ENCODE results near the gene CD59.
"Not testable (repeated sequence)": the region's sequence is repeated elsewhere in the genome, so short reads cannot be mapped to it uniquely, and the experiment has no call there.

CD59 gene

DNA sequence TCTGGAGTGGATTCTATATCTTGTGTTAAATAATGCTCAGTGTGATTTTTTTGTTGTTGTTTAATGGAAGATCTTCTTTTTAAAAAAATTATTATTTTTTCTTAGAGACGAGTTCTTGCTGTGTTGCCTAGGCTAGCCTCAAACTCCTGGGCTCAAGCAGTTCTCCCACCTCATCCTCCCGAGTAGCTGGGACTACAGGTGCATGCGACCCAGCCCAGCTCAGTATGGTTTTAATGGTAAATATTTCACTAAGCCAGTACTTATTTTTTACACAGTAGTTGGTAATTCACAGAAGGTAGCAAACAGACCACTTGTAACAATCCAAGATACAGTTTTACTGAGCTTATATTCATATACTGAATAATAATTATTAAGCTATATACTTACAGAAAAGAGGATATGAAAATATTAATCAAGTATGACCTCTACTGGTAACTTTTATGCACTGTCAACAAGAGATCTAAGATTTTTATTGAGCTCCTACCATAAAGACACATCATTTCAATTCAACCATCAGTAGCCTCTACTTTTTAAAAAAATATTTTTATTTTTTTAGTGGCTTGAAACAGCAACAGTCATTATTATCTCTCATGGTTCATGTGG is 6.1 kb upstream of the CD59 start:
- no peak for DNase-seq

DNA sequence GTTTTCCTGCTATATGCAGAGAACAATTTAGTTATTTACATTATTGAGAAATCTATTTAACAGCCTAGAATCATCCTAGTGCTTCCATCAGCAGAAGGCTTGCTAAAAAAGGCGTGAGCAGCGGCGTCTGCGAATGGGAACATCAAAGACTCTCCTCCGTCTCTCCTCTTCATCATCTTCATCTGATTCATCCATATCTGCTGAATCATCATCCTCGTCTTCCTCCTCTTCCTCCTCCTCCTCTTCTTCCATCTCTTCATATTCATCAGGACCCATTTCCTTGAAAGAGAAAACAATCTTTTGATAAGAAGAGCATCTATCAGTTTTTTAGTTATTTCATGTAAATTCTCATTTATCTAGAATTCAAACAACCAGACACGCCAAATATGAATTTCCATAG is 5.6 kb upstream of the CD59 start:
- DNase-seq = no peak

DNA sequence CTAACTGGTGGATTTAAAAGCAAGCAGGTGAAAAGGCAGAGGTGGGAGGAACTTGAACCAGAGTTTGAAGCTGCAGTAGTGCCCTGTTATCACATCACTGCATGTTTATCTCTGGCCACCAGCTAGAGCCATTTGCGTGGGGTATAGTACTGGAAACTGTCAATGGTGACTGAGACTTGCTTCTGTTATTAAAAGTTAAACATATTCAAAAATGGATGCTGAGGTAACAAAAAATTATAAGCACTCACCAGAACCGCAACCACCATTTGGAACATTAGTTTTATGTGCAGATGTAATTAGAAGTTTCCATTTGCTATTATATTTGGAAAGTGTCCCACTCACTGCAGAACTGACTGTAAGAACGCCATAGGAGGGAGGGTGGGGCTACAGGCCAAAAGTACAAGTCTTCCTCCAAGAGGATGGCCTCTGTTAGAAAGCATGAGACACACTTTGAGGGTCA is 1.2 kb upstream of the CD59 start:
- no peak for DNase-seq

DNA sequence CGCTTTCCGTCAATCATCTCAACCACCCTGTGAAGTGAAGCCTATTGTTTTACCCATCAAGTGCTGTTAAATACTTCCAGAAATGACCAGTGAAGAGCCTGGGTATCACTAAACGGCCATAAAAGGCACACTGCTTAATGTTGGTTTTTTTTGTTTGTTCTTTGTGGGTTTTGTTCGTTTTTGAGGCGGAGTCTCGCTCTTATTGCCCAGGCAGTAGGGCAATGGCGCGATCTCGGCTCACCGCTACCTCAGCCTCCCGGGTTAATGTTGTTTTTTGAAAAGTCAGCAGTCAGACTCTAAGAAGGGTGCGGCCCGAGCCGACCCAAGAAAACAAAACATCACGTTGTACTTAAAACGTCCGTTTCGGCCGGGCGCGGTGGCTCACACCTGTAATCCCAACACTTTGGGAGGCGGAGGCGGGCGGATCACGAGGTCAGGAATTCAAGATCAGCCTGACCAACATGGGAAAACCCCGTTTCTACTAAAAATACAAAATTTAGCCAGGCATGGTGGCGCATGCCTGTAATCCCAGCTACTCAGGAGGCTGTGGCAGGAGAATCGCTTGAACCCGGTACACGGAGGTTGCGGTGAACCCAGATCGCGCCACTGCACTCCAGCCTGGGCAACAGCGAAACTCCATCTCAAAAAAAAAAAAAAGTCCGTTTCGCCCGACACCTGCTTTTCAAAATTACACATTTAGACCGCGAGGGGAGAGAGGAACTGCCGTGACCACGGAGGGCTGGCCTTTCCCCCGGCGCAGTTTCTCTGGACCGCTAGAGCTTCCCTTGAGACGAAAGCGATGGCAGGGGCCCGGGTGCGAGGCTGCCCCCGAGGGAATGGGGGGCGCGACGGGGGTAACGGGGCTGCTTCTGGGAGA is 714 bp downstream of the CD59 start:
- no peak for DNase-seq

DNA sequence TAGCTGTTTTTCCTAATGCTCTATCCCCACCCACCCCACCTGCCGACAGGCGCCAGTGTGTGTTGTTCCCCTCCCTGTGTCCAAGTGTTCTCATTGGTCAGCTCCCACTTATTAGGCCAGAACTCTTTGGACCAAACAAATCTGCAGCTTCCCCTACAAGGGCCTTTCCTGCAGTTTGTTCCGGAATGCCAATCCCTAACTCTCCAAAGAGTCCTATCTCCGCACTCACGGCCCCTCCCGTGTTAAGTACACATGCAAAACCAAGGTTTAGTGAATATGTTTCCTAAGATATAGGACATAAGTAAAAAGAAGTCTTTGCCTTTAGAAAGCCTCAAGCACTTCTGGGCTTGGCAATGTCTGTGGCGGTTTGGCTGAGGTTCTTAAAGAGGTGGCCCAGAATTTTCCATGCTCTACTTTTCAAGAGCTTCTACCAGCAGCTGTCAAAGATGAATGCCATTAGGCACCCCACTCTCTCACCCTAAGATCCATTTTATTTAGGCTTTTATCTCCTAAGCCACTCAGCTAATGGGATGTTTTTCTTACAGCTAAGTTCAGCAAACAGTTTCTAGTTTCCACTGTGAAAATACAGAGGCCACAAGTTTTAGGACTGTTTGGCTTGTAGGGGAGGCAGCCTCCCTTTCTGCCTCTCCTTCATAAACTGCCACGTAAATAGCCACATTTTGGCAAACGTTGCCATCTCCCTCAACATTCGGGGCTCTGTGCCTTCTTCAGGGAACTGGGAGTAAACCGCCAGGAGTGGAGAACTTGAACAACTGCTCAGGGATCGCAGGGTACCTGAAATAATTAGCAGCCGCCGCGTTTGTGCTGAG is 1.6 kb downstream of the CD59 start:
- DNase-seq = no peak

DNA sequence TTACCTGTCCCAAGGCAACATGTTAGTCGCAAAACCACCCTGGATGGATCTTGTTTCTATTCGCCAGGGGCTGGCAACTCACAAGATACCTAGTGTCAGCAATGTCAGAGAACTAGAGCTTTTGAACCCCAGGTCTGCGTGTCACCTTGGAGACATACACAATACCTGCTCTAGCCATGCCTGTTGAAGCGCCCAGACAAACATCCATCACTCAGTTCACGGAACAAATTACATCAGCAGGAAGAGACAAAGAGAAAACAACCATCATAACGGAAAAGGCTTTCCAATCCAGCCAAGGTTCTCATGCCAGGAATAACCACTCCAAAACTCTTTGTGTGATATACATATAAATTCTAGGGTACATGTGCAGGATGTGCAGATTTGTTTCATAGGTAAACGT is 2.2 kb downstream of the CD59 start:
- DNase-seq = no peak

DNA sequence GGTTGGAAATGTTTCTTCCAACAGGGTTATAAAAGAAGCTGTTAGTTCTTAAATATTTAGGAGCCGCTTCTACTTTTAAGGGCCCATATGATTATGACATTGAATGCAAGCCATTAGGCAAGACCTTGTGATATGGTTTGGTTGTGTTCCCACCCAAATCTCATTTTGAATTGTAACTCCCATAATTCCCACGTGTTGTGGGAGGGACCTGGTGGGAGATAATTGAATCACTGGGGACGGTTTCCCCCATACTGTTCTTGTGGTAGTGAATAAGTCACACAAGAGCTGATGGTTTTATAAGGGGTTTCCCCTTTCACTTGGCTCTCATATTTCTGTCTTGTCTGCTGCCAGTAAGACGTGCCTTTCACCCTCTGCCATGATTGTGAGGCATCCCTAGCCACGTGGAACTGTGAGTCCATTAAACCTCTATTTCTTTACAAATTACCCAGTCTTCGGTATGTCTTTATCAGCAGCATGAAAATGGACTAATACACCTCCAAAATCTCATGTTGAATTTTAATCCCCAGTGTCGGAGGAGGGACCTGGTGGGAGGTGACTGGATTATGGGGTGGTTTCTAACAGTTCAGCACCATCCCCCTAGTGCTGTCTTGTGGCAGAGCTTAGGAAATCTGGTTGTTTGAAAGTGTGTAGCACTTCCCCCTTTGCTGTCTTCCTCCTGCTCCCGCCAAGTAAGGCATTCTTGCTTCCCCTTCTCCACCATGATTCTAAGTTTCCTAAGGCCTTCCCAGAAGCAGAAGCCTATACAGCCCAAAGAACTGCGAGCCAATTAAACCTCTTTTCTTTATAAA is 4.3 kb downstream of the CD59 start:
- DNase-seq = no peak

DNA sequence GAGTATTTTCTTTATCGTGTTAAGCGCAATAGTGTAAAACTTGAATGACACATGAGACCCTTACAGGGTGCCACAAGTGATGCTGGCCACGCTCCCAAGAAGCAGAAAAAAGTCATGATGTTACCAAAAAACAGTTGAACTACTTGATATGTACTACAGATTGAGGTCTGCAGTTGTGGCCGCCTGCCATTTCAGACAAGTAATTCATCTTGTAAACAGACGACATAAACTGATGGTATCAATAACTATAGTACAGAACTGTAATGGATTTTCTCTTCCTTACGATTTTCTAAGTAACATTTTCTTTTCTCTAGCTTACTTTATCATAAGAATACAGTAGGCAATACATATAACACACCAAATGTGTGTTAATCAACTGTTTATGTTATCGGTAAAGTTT is 5.5 kb downstream of the CD59 start:
- no peak for DNase-seq

DNA sequence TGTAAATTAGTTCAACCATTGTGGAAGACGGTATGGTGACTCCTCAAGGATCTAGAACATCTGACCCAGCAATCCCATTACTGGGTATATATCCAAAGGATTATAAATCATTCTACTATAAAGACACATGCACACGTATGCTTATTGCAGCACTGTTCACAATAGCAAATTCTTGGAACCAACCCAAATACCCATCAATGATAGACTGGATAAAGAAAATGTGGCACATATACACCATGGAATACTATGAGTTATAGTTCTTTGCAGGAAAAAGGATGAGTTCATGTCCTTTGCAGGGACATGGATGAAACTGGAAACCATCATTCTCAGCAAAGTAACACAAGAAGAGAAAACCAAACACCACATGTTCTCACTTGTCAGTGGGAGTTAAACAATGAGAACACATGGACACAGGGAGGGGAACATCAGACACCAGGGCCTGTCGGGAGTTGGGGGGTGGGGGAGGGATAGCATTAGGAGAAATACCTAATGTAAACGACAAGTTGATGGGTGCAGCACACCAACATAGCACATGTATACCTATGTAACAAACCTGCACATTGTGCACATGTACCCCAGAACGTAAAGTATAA is 7.1 kb downstream of the CD59 start:
- DNase-seq = not testable (repeated sequence)

DNA sequence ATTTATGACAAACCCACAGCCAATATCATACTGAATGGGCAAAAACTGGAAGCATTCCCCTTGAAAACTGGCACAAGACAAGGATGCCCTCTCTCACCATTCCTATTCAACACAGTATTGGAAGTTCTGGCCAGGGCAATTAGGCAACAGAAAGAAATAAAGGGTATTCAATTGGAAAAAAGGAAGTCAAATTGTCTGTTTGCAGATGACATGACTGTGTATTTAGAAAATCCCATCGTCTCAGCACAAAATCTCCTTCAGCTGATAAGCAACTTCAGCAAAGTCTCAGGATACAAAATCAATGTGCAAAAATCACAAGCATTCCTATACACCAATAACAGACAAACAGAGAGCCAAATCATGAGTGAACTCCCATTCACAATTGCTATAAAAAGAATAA is 8.7 kb downstream of the CD59 start:
- DNase-seq = not testable (repeated sequence)

DNA sequence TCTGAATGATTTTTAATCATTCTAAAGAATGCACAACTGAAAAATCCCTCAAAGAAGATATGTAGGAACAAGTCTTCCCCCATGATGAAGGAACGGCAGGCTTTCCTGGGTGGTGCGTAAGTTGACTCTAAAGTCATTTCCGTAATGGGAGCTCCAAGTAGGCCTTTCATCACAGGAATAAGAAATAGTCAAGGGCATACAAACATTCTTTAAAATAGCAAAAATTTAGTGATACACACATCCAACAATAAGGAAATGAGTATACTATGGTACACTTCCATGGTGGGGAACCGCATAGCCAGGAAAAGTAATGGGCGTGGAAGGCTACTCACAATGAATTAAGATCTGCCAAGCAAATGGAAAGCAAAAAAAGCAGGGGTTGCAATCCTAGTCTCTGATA is 10.7 kb downstream of the CD59 start:
- DNase-seq = no peak

DNA sequence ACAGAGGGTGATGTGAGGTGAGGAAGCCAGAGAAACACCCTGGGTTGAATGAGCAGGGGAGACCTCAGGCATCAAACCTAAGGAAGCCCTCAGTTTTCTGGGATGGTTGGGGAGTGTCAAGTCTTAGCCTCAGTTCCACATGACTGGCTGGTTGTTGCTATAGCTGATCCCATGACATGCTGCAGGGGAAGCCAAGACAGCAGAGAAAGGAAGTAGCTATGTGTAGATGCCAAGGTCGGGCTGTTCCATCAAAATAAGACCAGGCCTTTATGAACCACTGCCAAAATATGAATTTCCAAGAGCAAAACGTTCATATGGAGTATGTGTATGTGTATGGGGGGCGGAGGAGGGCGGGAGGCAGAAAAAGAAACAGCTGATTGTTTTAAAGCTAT is 11.6 kb downstream of the CD59 start:
- DNase-seq = no peak

DNA sequence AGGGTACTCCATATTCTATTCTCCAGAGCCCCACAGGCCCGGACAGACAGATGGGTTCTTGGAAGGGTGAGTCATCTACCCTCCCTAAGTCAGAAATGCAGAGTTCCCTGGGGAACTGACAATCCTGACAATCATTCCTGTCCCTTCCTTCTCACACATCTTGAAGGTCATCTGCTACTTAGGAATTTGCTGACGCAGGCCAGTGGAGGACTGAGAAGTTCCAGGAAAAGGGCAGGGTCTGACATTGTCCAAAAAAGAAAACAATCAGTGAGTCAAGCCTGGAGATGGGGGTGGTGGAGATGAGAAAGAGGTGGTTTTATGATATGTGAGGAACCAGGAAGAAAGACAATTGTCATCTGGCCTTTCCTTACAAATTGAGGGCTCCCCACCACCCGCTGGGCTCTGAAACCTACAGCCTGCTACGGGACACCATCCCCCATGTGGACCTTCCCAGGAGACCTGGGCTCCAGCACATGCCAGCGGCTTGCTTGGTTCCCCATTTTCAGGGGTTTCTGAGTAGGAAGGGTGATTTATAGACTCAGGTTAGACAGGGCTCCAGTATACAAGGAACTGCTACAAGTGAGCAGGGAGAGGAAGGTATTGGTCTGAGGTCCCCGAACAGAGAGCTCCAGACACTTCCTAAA is 12.9 kb downstream of the CD59 start:
- no peak for DNase-seq

DNA sequence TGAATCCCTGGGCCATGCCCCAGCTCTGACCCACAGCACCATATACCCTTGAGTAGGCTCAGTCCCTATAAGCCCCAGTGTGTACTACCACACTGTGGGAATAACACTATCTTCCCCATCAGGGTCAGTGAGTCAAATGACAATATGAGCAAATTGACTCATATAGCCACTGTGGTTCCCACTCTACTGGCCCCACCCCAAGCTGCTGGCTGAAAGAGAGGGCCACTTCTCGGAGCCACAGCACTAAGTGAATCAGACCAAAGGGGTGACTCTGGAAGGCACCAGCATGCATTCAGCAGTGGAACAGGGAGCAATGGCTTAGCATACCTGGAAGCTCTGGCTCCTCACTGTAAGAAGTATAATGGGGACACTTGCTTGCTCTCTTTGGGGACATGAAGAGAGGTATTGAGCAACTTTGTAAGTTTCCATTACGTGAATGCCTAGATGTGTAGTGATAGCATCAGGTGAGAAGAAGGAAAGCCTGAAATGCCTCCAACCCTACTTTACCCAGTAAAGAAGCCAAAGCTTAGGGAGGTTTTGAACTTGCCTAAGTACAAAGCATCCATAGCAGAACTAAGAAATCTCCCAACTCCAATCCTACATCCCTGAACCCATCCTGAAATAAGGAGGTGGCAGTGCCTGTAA is 13.5 kb downstream of the CD59 start:
- DNase-seq = no peak

DNA sequence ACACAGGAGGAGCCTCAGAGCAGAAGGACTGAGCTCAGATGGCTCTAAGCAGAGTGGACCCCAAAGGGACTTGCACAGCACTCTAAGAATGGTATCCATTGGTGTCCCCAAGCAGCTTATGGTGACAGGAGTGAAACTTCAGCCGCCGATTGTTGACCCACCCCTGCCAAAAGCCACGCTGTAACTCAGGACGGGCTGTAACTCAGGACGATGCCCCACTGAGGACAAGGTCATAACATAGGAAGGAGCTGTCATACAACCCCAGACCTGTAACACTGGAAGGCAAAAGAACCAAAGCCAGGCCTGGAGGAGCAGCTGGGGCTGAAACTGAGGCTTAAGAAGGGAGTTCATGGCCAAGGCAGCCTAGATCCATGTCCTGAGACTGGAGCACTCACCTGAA is 14.2 kb downstream of the CD59 start:
- no peak for DNase-seq

DNA sequence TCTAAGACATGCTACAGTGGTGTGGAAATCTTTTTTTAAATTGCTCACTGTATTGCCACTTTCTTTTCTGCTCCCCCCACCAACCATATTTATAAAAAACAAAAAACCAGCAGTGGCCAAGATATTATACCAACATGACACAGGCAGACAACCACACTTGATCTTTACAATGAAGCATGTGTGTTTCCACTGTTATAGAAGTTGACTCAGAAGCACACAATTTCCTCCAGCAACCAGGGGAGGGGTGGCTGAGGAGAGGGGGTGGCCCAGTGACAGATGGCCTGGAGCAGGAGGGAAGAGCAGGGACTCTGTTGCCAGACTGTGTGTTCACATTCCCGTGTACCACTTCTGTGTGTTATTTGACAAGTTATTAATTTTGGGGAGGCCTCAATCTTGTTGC is 14.8 kb downstream of the CD59 start:
- DNase-seq = no peak

DNA sequence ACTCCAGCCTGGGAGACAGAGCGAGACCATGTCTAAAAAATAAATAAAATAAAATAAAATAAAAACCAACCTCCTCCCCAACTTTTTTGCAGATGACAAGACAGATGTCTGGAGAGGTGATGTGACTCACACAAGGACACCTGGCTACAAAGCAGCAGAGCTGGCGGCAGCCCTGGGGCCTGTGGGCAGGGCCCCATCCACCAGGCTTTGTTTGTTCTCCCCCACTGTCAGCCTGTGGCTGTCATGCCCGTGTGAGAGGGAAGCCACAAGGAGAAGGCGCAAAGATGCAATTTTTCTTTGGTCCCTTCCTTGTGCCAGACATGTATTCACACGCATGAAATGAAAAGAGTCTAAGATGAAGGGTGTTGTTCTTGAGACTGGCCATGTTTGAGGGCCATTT is 16.6 kb downstream of the CD59 start:
- DNase-seq = no peak

DNA sequence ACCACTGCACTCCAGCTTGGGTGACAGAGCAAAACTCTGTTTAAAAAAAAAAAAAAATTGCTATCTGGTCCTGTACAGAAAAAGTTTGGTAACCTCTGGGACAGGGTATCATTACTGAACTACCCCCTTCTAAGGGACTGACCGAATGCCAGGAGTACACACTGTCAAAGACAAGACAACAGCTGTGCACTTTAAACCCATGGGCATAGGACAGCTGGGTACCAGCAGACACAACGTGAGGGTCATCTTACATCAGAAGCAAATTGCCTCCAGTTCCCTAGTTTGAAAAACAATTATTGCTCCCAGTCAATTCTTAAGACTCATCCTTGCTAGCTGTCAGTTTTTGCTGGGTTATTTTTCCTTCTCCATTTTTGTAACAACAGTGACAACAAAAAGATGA is 17.8 kb downstream of the CD59 start:
- no peak for DNase-seq

DNA sequence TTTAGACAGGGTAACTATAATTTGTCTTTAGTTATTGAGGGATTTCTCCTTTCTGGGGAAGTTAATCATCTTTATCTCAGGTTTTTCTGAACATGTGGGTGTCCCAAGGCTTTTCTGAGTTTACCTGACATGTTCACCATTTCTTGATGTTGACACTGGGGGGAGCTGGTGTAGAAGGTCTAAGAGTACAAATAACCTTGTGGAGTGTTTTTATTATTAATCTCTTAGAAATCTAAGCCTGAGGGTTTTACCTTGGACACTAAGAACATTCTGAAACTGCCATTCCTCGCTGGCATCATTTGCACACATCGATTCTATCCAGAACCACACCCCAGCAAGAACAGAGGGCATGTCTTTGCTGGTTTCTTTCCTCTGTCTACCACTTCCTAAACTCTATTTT is 20.0 kb downstream of the CD59 start:
- DNase-seq = no peak

DNA sequence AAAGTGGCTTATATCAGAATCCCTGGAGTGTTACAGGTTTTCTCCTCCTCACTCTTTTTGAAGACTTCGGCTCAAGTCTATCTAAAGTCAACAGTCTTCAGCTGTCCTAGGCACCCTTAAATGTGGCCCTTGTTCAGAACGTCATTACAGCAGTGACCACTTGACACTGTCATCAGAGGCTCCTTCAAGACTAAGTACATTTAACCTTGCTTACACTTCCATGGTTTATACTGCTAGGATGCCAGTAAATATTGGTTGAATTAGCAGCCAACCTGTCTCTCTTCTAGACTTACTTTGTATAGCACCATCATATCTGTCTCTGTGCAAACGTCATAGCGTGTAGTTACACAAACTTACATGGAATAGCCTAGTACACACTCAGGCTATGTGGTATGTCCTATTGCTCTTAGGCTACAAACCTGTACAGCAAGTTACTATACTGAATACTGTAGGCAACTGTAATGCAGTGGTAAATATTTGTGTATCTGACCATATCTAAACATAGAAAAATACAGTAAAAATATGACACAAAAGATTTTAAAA is 22.3 kb downstream of the CD59 start:
- DNase-seq = no peak

All from NCI-H187 treated with DMSO at 0.1 percent for 48 hours (cell line).